Measurements from ENCODE around the gene CCDC28A.

GRCh38 chr6:138832182-138832581, 58.6 kb downstream of the CCDC28A start:
- TF ChIP-seq CTCF (conservative IDR thresholded peaks at IDR 0.05 in 1 of 2, IDR thresholded peaks at IDR 0.05 in 1 of 2; ENCODE audit: extremely low read depth in 1 of 2, insufficient read depth in 1 of 2, low read depth in 1 of 2, low read length in 2 of 2) (no peak), EZH2 (IDR thresholded peaks at IDR 0.05; ENCODE audit: borderline replicate concordance, low read length) (no peak)

All from mammary epithelial cell (primary cell).